GM23338 (cell line): ENCODE data around the gene GRIK4. TPM values are rescaled to one million over a fixed set of nuclear protein-coding genes. Genes with fewer than 3 reads are reported as not detected.

Experiments
- ATAC-seq: fragments of 200-7000 bp; cut with Tn5 transposase; 3 replicates; pipeline ENCODE4 v1.9.1; 2020
- DNase-seq: peaks from one replicate; pipeline ENCODE4 v3.0.0-alpha.2; 2015; ENCODE audit warnings: low spot score
- H2AFZ ChIP-seq: fragments of 200-600 bp; sonication (generic); 2 replicates; pipeline ENCODE4 v1.8.0; 2016; ENCODE audit warnings: antibody characterized with exemption, mild to moderate bottlenecking, moderate library complexity
- H3F3A ChIP-seq: fragments of 200-600 bp; sonication (generic); replicated peaks from 2 replicates; pipeline ENCODE4 v1.8.0; 2017; ENCODE audit warnings: antibody characterized with exemption, mixed run types, low read depth
- H3K27ac ChIP-seq: fragments of 200-600 bp; sonication (generic); 2 replicates; pipeline ENCODE4 v1.6.1; 2016; ENCODE audit warnings: low read depth
- H3K27me3 ChIP-seq: fragments of 200-600 bp; sonication (generic); 2 replicates; pipeline ENCODE4 v1.8.0; 2016; ENCODE audit warnings: mild to moderate bottlenecking, mixed run types, moderate library complexity; ENCODE audit not compliant: insufficient read depth
- H3K36me3 ChIP-seq: fragments of 200-600 bp; sonication (generic); 2 replicates; pipeline ENCODE4 v1.8.0; 2016; ENCODE audit warnings: mild to moderate bottlenecking; ENCODE audit not compliant: insufficient read depth
- H3K4me1 ChIP-seq: fragments of 200-600 bp; sonication (generic); 2 replicates; pipeline ENCODE4 v1.8.0; 2016; ENCODE audit warnings: mild to moderate bottlenecking, moderate library complexity; ENCODE audit not compliant: insufficient read depth
- H3K4me2 ChIP-seq: fragments of 200-600 bp; sonication (generic); 2 replicates; pipeline ENCODE4 v1.7.1; 2017; ENCODE audit warnings: mixed run types
- H3K4me3 ChIP-seq: fragments of 200-600 bp; sonication (generic); 2 replicates; pipeline ENCODE4 v1.6.1; 2016; ENCODE audit warnings: mixed run types
- H3K79me2 ChIP-seq: fragments of 200-600 bp; sonication (generic); replicated peaks from 2 replicates; pipeline ENCODE4 v1.8.0; 2017; ENCODE audit warnings: mild to moderate bottlenecking; ENCODE audit not compliant: insufficient read depth
- H3K9me2 ChIP-seq: fragments of 200-600 bp; sonication (generic); 2 replicates; pipeline ENCODE4 v1.8.0; 2017; ENCODE audit not compliant: insufficient read depth
- H4K20me1 ChIP-seq: fragments of 200-600 bp; sonication (generic); replicated peaks from 2 replicates; pipeline ENCODE4 v1.8.0; 2017; ENCODE audit warnings: mild to moderate bottlenecking; ENCODE audit not compliant: insufficient read depth
- H3K27ac Mint-ChIP-seq: 2 replicates; pipeline ENCODE4 v1.8.0; 2020; ENCODE audit warnings: inconsistent platforms, mild to moderate bottlenecking, moderate library complexity, mixed read lengths
- H3K27me3 Mint-ChIP-seq: 3 replicates; pipeline ENCODE4 v1.8.0; 2022; ENCODE audit warnings: low read depth, mild to moderate bottlenecking, moderate library complexity, mixed read lengths, inconsistent platforms; ENCODE audit not compliant: insufficient read depth, poor library complexity
- H3K36me3 Mint-ChIP-seq: 3 replicates; pipeline ENCODE4 v1.8.0; 2021; ENCODE audit warnings: low read depth, mild to moderate bottlenecking, inconsistent platforms, moderate library complexity, mixed read lengths
- H3K4me1 Mint-ChIP-seq: 3 replicates; pipeline ENCODE4 v1.8.0; 2020; ENCODE audit warnings: mild to moderate bottlenecking, inconsistent platforms, mixed read lengths
- H3K4me3 Mint-ChIP-seq: 3 replicates; pipeline ENCODE4 v1.8.0; 2021; ENCODE audit warnings: moderate library complexity, mild to moderate bottlenecking, inconsistent platforms, mixed read lengths
- H3K9me3 Mint-ChIP-seq: 3 replicates; pipeline ENCODE4 v1.8.0; 2020; ENCODE audit warnings: moderate library complexity, mild to moderate bottlenecking, inconsistent platforms, mixed read lengths
- CTCF ChIP-seq, 2 experiments: fragments of 200-600 bp in 1 of 2; sonication (generic) in 1 of 2; conservative IDR thresholded peaks; 2 replicates each; pipeline versions ENCODE4 v1.5.1 to v1.6.1; 2016 to 2017; ENCODE audit warnings: antibody characterized with exemption in 2 of 2, low read depth in 2 of 2, mild to moderate bottlenecking in 2 of 2, moderate library complexity in 1 of 2
- NANOG ChIP-seq: IDR thresholded peaks from 2 replicates; pipeline ENCODE4 v1.6.1; 2016; ENCODE audit warnings: antibody characterized with exemption, borderline replicate concordance
- POLR2AphosphoS5 ChIP-seq: IDR thresholded peaks from 2 replicates; pipeline ENCODE4 v1.6.1; 2016; ENCODE audit warnings: antibody characterized with exemption, low read depth
- STAT1 ChIP-seq: IDR thresholded peaks from one replicate; pipeline ENCODE4 v1.6.1; 2016; ENCODE audit warnings: antibody characterized with exemption; ENCODE audit not compliant: unreplicated experiment
- ZNF331 ChIP-seq: fragments of 250-450 bp; sonication (Bioruptor Pico); IDR thresholded peaks from 2 replicates; pipeline ENCODE4 v1.5.0; 2020; ENCODE audit warnings: low read depth, mild to moderate bottlenecking, moderate library complexity
- ZNF462 ChIP-seq: fragments of 250-450 bp; sonication (Bioruptor Pico); IDR thresholded peaks from 2 replicates; pipeline ENCODE4 v1.5.0; 2020; ENCODE audit warnings: mild to moderate bottlenecking, moderate library complexity
- polyA plus RNA-seq: library from polyadenylated mRNA; unstranded; fragments of >200 nt; fragmentation: Nextera tagmentation; extraction: Ambion mirVana; gene quantifications from 2 replicates; pipeline ENCODE4 v1.2.1, GENCODE V29; 2016
- total RNA-seq: library from RNA; depleted of rRNA; stranded (reverse); fragments of >200 nt; shearing (Covaris generic); gene quantifications from 2 replicates; pipeline ENCODE4 v1.2.3, GENCODE V29; 2014

GRIK4 gene
- total and polyA plus RNA-seq, 2 experiments from 2014 or later = 0.63 to 2.2 TPM

GRCh38 chr11:120839201-120839600, 327.7 kb downstream of the GRIK4 start (continued):
- no peak for TF ChIP-seq ZNF462 (CRISPR knock-in tag)

GRCh38 chr11:120839846-120840402, 328.4 kb downstream of the GRIK4 start:
- no peaks in the 10 kb centered on the region for H3K36me3 Mint-ChIP-seq
- no peak overlapping the region for H3K27ac Mint-ChIP-seq

More at GRCh38 chr11:120839846-120840402, 328.4 kb downstream of the GRIK4 start:
- Histone ChIP-seq H3F3A (no peaks in the 10 kb centered on the region), H3K27me3 (no peaks in the 10 kb centered on the region), H3K9me2 (0 out of 2 replicates have a peak, but pooled peaks cover 3% of the 10 kb centered on the region), H4K20me1 (no peaks in the 10 kb centered on the region), H2AFZ (no peak overlapping the region), H3K4me3 (no peak overlapping the region), H3K36me3 (no peaks in the 10 kb centered on the region), H3K79me2 (no peaks in the 10 kb centered on the region), H3K4me1 (no peaks in the 10 kb centered on the region), H3K27ac (no peak overlapping the region), H3K4me2 (no peak overlapping the region)
- Mint-ChIP-seq H3K4me3 (no peak overlapping the region), H3K4me1 (peaks cover 9% of the 10 kb centered on the region), H3K9me3 (no peaks in the 10 kb centered on the region), H3K27me3 (peaks cover 2% of the 10 kb centered on the region)
- no peak for ATAC-seq
- TF ChIP-seq POLR2AphosphoS5 (no peak), ZNF331 (CRISPR knock-in tag) (no peak), NANOG (no peak), STAT1 (no peak), CTCF (conservative IDR thresholded peaks at IDR 0.05; ENCODE audit: low read depth in 2 of 2) (no peak)
- DNase-seq = no peak
